OCI-LY7 (cell line): ENCODE measurements around the gene ATL2. TPM values are rescaled to one million over a fixed set of nuclear protein-coding genes. Genes with fewer than 3 reads are reported as not detected.

Source experiments
- Bru-seq: library from RNA; stranded (reverse); fragments of 400-500 nt; gene quantifications from one replicate; lab custom pipeline; 2021; lab: Mats Ljungman, UMichigan
- BruChase-seq, 2 experiments: library from RNA; stranded (reverse); fragments of 400-500 nt; gene quantifications; one replicate each; lab custom pipeline; 2021; lab: Mats Ljungman, UMichigan
- BruUV-seq: library from RNA; stranded (reverse); fragments of 400-500 nt; replicated peaks from 2 replicates; lab custom pipeline; 2021; lab: Mats Ljungman, UMichigan
- CTCF ChIA-PET: fragments of 300-600 bp; sonication (Branson Sonifier 250); formaldehyde crosslinking; loops from one replicate; lab custom pipeline; 2022; ENCODE audit warnings: antibody characterized with exemption; ENCODE audit not compliant: unreplicated experiment; lab: Charles Lee
- POLR2A ChIA-PET: fragments of 300-600 bp; sonication (Branson Sonifier 250); formaldehyde crosslinking; loops from one replicate; lab custom pipeline; 2022; ENCODE audit warnings: antibody characterized with exemption; lab: Charles Lee
- DNase-seq: peaks from one replicate; pipeline ENCODE4 v3.0.0-alpha.2; 2015; ENCODE audit warnings: low spot score
- H2AFZ ChIP-seq: fragments of 200-600 bp; sonication (generic), shearing (Covaris generic); 2 replicates; pipeline ENCODE4 v1.6.1; 2014; ENCODE audit warnings: mild to moderate bottlenecking, antibody characterized with exemption, low read length, moderate library complexity
- H3K27ac ChIP-seq: fragments of 200-600 bp; sonication (generic); 2 replicates; pipeline ENCODE4 v1.5.1; 2014; ENCODE audit warnings: mixed run types, low read depth, mild to moderate bottlenecking, moderate library complexity, low read length, inconsistent platforms; ENCODE audit not compliant: poor library complexity, severe bottlenecking
- H3K36me3 ChIP-seq: fragments of 200-600 bp; sonication (generic); 2 replicates; pipeline ENCODE4 v1.6.1; 2014; ENCODE audit warnings: mild to moderate bottlenecking, antibody characterized with exemption, low read length, moderate library complexity, mixed read lengths; ENCODE audit not compliant: insufficient read depth
- H3K4me1 ChIP-seq: fragments of 200-600 bp; sonication (generic); 2 replicates; pipeline ENCODE4 v1.5.1; 2014; ENCODE audit warnings: mild to moderate bottlenecking, low read length; ENCODE audit not compliant: insufficient read depth, poor library complexity, severe bottlenecking
- H3K4me2 ChIP-seq: fragments of 200-600 bp; sonication (generic); 2 replicates; pipeline ENCODE4 v1.6.1; 2014; ENCODE audit warnings: mild to moderate bottlenecking, low read length
- H3K4me3 ChIP-seq: fragments of 200-600 bp; sonication (generic); 2 replicates; pipeline ENCODE4 v1.5.1; 2014; ENCODE audit warnings: mild to moderate bottlenecking, low read depth, low read length; ENCODE audit not compliant: poor library complexity, severe bottlenecking
- H3K79me2 ChIP-seq: fragments of 200-600 bp; sonication (generic); 2 replicates; pipeline ENCODE4 v1.6.1; 2016; ENCODE audit warnings: low read depth, mild to moderate bottlenecking, low read length, moderate library complexity, mixed read lengths; ENCODE audit not compliant: insufficient read depth
- H3K9me2 ChIP-seq: fragments of 200-600 bp; sonication (generic); 2 replicates; pipeline ENCODE4 v1.6.1; 2016; ENCODE audit warnings: mild to moderate bottlenecking, low read length, mixed read lengths; ENCODE audit not compliant: insufficient read depth
- H3K9me3 ChIP-seq: fragments of 200-600 bp; sonication (generic); 2 replicates; pipeline ENCODE4 v1.6.1; 2014; ENCODE audit warnings: mild to moderate bottlenecking, mixed run types, low read length, mixed read lengths
- H4K20me1 ChIP-seq: fragments of 200-600 bp; sonication (generic); 2 replicates; pipeline ENCODE4 v1.6.1; 2014; ENCODE audit warnings: mild to moderate bottlenecking, antibody characterized with exemption, low read length, moderate library complexity, mixed read lengths; ENCODE audit not compliant: insufficient read depth
- CTCF ChIP-seq: fragments of 200-600 bp; sonication (generic); conservative IDR thresholded peaks from 2 replicates; pipeline ENCODE4 v1.5.1; 2014; ENCODE audit warnings: mild to moderate bottlenecking, antibody characterized with exemption, low read length, moderate library complexity, mixed read lengths
- EZH2phosphoT487 ChIP-seq: fragments of 200-600 bp; sonication (generic); IDR thresholded peaks from 2 replicates; pipeline ENCODE4 v1.6.1; 2018; ENCODE audit warnings: low read depth, borderline replicate concordance, mild to moderate bottlenecking, mixed run types, antibody characterized with exemption, low read length, moderate library complexity, mixed read lengths
- intact Hi-C: fragments of 100-400 bp; cut with micrococcal nuclease; formaldehyde crosslinking; loops from one replicate; pipeline ENCODE4 v1.10.0; 2022; ENCODE audit not compliant: unreplicated experiment
- long read RNA-seq: library from polyadenylated mRNA; stranded (forward); transcript quantifications from one replicate; pipeline ENCODE4 v2.0.0, GENCODE V29; 2022
- total RNA-seq, 2 experiments: library from RNA; depleted of rRNA in 1 of 2; stranded (reverse); fragments of >200 nt in 1 of 2; shearing (Covaris generic) in 1 of 2; gene quantifications; 2 replicates each; pipeline ENCODE4 v1.2.3, GENCODE V29; 2014 to 2022

ATL2 gene
- total RNA-seq (2014; rRNA removed; shearing (Covaris generic)) (142 and 166 TPM in 2 replicates), total RNA-seq (2022) (135 and 148 TPM in 2 replicates), Bru-seq, nascent RNA (percentile 96 among the genes with signal in this experiment), BruChase-seq, experiment 1, labeled RNA remaining after a 6-hour chase (percentile 94 among the genes with signal in this experiment), BruChase-seq, experiment 2, labeled RNA remaining after a 2-hour chase (percentile 95 among the genes with signal in this experiment)
- long read RNA-seq, transcript ATL2-201 (13 exons, 2,868 nt): major isoform, 157 of 265 reads
- long read RNA-seq, transcript ATL2-203 (12 exons, 1,905 nt): minor isoform, 8 of 265 reads
- long read RNA-seq, partial matches to known transcripts: 41 of 265 reads
- long read RNA-seq, other reads (novel, unspliced or antisense): 56 of 265 reads

GRCh38 chr2:38377050-38377828 lies at the start of gene ATL2:
ATL2 (minus strand) TSS chr2:38377273; CDS start chr2:38377260, 13 bp downstream.
- intact Hi-C loops: loop anchor here (1.0 to 2.0 kb wide), 5 partner anchors 31 to 226 kb away; partner anchors contain the start of gene HNRNPLL
- CTCF ChIA-PET: interaction anchor here (0.7 to 1.9 kb wide), 9 partner anchors 9 to 352 kb away, joined by 3 to 9 read pairs (median 3); no protein-coding TSS in a partner anchor
- Histone ChIP-seq H3K9me3 (no peaks in the 10 kb centered on the region), H3K4me3 (peak within 1 kb of the TSS; percentile 88), H2AFZ (peak within 1 kb of the TSS; percentile 51; the same call in 1 of the 2 replicates), H4K20me1 (peaks cover 32% of the 10 kb centered on the region), H3K4me2 (peak within 1 kb of the TSS; percentile 94), H3K27ac (peak within 1 kb of the TSS; percentile 69), H3K4me1 (peaks cover 65% of the 10 kb centered on the region), H3K79me2 (peaks cover 43% of the 10 kb centered on the region), H3K9me2 (no peaks in the 10 kb centered on the region), H3K36me3 (peaks cover 36% of the 10 kb centered on the region)
- BruUV-seq: no TSS peak
- POLR2A ChIA-PET: interaction anchor here (0.5 to 3.0 kb wide), 17 partner anchors 11 to 1000 kb away, joined by 3 to 14 read pairs (median 4); no protein-coding TSS in a partner anchor
- TF ChIP-seq CTCF (no peak), EZH2phosphoT487 (no peak)
- peak; percentile 96 for DNase-seq

GRCh38 chr2:38423763-38424162 lies 46.7 kb upstream of the ATL2 start:
- BruUV-seq: no TSS peak
- Histone ChIP-seq H3K79me2 (no peaks in the 10 kb centered on the region), H3K9me2 (no peaks in the 10 kb centered on the region), H3K36me3 (no peaks in the 10 kb centered on the region), H4K20me1 (no peaks in the 10 kb centered on the region), H3K27ac (no peak overlapping the region), H3K4me3 (no peak overlapping the region), H3K9me3 (no peaks in the 10 kb centered on the region), H2AFZ (no peak overlapping the region; the same call in 1 of the 2 replicates), H3K4me2 (no peak overlapping the region), H3K4me1 (peaks cover 13% of the 10 kb centered on the region)
- ChIA-PET POLR2A (no interaction called here), CTCF (no interaction called here)
- intact Hi-C loops: no loop called here
- DNase-seq: no peak
- TF ChIP-seq EZH2phosphoT487 (no peak), CTCF (no peak)
